GM23338 (cell line): Measurements from ENCODE around the gene ZNF385B. TPM values are rescaled to one million over a fixed set of nuclear protein-coding genes. Genes with fewer than 3 reads are reported as not detected.

ENCODE experiments used
- ATAC-seq: fragments of 200-7000 bp; cut with Tn5 transposase; 3 replicates; pipeline ENCODE4 v1.9.1; 2020
- DNase-seq: peaks from one replicate; pipeline ENCODE4 v3.0.0-alpha.2; 2015; ENCODE audit warnings: low spot score
- H2AFZ ChIP-seq: fragments of 200-600 bp; sonication (generic); 2 replicates; pipeline ENCODE4 v1.8.0; 2016; ENCODE audit warnings: antibody characterized with exemption, mild to moderate bottlenecking, moderate library complexity
- H3F3A ChIP-seq: fragments of 200-600 bp; sonication (generic); replicated peaks from 2 replicates; pipeline ENCODE4 v1.8.0; 2017; ENCODE audit warnings: antibody characterized with exemption, mixed run types, low read depth
- H3K27ac ChIP-seq: fragments of 200-600 bp; sonication (generic); 2 replicates; pipeline ENCODE4 v1.6.1; 2016; ENCODE audit warnings: low read depth
- H3K27me3 ChIP-seq: fragments of 200-600 bp; sonication (generic); 2 replicates; pipeline ENCODE4 v1.8.0; 2016; ENCODE audit warnings: mild to moderate bottlenecking, mixed run types, moderate library complexity; ENCODE audit not compliant: insufficient read depth
- H3K36me3 ChIP-seq: fragments of 200-600 bp; sonication (generic); 2 replicates; pipeline ENCODE4 v1.8.0; 2016; ENCODE audit warnings: mild to moderate bottlenecking; ENCODE audit not compliant: insufficient read depth
- H3K4me1 ChIP-seq: fragments of 200-600 bp; sonication (generic); 2 replicates; pipeline ENCODE4 v1.8.0; 2016; ENCODE audit warnings: mild to moderate bottlenecking, moderate library complexity; ENCODE audit not compliant: insufficient read depth
- H3K4me2 ChIP-seq: fragments of 200-600 bp; sonication (generic); 2 replicates; pipeline ENCODE4 v1.7.1; 2017; ENCODE audit warnings: mixed run types
- H3K4me3 ChIP-seq: fragments of 200-600 bp; sonication (generic); 2 replicates; pipeline ENCODE4 v1.6.1; 2016; ENCODE audit warnings: mixed run types
- H3K79me2 ChIP-seq: fragments of 200-600 bp; sonication (generic); replicated peaks from 2 replicates; pipeline ENCODE4 v1.8.0; 2017; ENCODE audit warnings: mild to moderate bottlenecking; ENCODE audit not compliant: insufficient read depth
- H3K9me2 ChIP-seq: fragments of 200-600 bp; sonication (generic); 2 replicates; pipeline ENCODE4 v1.8.0; 2017; ENCODE audit not compliant: insufficient read depth
- H4K20me1 ChIP-seq: fragments of 200-600 bp; sonication (generic); replicated peaks from 2 replicates; pipeline ENCODE4 v1.8.0; 2017; ENCODE audit warnings: mild to moderate bottlenecking; ENCODE audit not compliant: insufficient read depth
- H3K27ac Mint-ChIP-seq: 2 replicates; pipeline ENCODE4 v1.8.0; 2020; ENCODE audit warnings: inconsistent platforms, mild to moderate bottlenecking, moderate library complexity, mixed read lengths
- H3K27me3 Mint-ChIP-seq: 3 replicates; pipeline ENCODE4 v1.8.0; 2022; ENCODE audit warnings: low read depth, mild to moderate bottlenecking, moderate library complexity, mixed read lengths, inconsistent platforms; ENCODE audit not compliant: insufficient read depth, poor library complexity
- H3K36me3 Mint-ChIP-seq: 3 replicates; pipeline ENCODE4 v1.8.0; 2021; ENCODE audit warnings: low read depth, mild to moderate bottlenecking, inconsistent platforms, moderate library complexity, mixed read lengths
- H3K4me1 Mint-ChIP-seq: 3 replicates; pipeline ENCODE4 v1.8.0; 2020; ENCODE audit warnings: mild to moderate bottlenecking, inconsistent platforms, mixed read lengths
- H3K4me3 Mint-ChIP-seq: 3 replicates; pipeline ENCODE4 v1.8.0; 2021; ENCODE audit warnings: moderate library complexity, mild to moderate bottlenecking, inconsistent platforms, mixed read lengths
- H3K9me3 Mint-ChIP-seq: 3 replicates; pipeline ENCODE4 v1.8.0; 2020; ENCODE audit warnings: moderate library complexity, mild to moderate bottlenecking, inconsistent platforms, mixed read lengths
- CREB1 ChIP-seq: fragments of 250-450 bp; sonication (Bioruptor Pico); IDR thresholded peaks from 2 replicates; pipeline ENCODE4 v1.5.0; 2020; ENCODE audit warnings: low read depth, mild to moderate bottlenecking, moderate library complexity
- CTCF ChIP-seq, 2 experiments: fragments of 200-600 bp in 1 of 2; sonication (generic) in 1 of 2; conservative IDR thresholded peaks; 2 replicates each; pipeline versions ENCODE4 v1.5.1 to v1.6.1; 2016 to 2017; ENCODE audit warnings: antibody characterized with exemption in 2 of 2, low read depth in 2 of 2, mild to moderate bottlenecking in 2 of 2, moderate library complexity in 1 of 2
- ETS1 ChIP-seq: IDR thresholded peaks from 2 replicates; pipeline ENCODE4 v1.6.1; 2016; ENCODE audit warnings: antibody characterized with exemption
- EZH2 ChIP-seq: fragments of 200-600 bp; sonication (generic); IDR thresholded peaks from one replicate; pipeline ENCODE4 v1.8.0; 2017; ENCODE audit warnings: antibody characterized with exemption, mild to moderate bottlenecking, low read depth; ENCODE audit not compliant: unreplicated experiment
- EZH2phosphoT487 ChIP-seq: fragments of 200-600 bp; sonication (generic); IDR thresholded peaks from one replicate; pipeline ENCODE4 v1.8.1; 2018; ENCODE audit warnings: antibody characterized with exemption; ENCODE audit not compliant: unreplicated experiment
- JUNB ChIP-seq: IDR thresholded peaks from one replicate; pipeline ENCODE4 v1.6.1; 2016; ENCODE audit warnings: antibody characterized with exemption; ENCODE audit not compliant: unreplicated experiment
- POLR2AphosphoS5 ChIP-seq: IDR thresholded peaks from 2 replicates; pipeline ENCODE4 v1.6.1; 2016; ENCODE audit warnings: antibody characterized with exemption, low read depth
- REST ChIP-seq: IDR thresholded peaks from one replicate; pipeline ENCODE4 v1.6.1; 2018; ENCODE audit warnings: antibody characterized with exemption; ENCODE audit not compliant: unreplicated experiment
- STAT1 ChIP-seq: IDR thresholded peaks from one replicate; pipeline ENCODE4 v1.6.1; 2016; ENCODE audit warnings: antibody characterized with exemption; ENCODE audit not compliant: unreplicated experiment
- ZNF114 ChIP-seq: fragments of 250-450 bp; sonication (Bioruptor Pico); IDR thresholded peaks from 2 replicates; pipeline ENCODE4 v1.5.0; 2020; ENCODE audit warnings: mild to moderate bottlenecking, moderate library complexity
- ZNF331 ChIP-seq: fragments of 250-450 bp; sonication (Bioruptor Pico); IDR thresholded peaks from 2 replicates; pipeline ENCODE4 v1.5.0; 2020; ENCODE audit warnings: low read depth, mild to moderate bottlenecking, moderate library complexity
- ZNF462 ChIP-seq: fragments of 250-450 bp; sonication (Bioruptor Pico); IDR thresholded peaks from 2 replicates; pipeline ENCODE4 v1.5.0; 2020; ENCODE audit warnings: mild to moderate bottlenecking, moderate library complexity
- polyA plus RNA-seq: library from polyadenylated mRNA; unstranded; fragments of >200 nt; fragmentation: Nextera tagmentation; extraction: Ambion mirVana; gene quantifications from 2 replicates; pipeline ENCODE4 v1.2.1, GENCODE V29; 2016
- total RNA-seq: library from RNA; depleted of rRNA; stranded (reverse); fragments of >200 nt; shearing (Covaris generic); gene quantifications from 2 replicates; pipeline ENCODE4 v1.2.3, GENCODE V29; 2014

Gene ZNF385B
- total and polyA plus RNA-seq, 2 experiments from 2014 or later = 1.5 to 4.6 TPM

- H3K36me3 ChIP-seq = no peaks in the 10 kb centered on the region
- Mint-ChIP-seq H3K36me3 (no peaks in the 10 kb centered on the region), H3K4me1 (peaks cover 3% of the 10 kb centered on the region; the same call in 1 of the 3 replicates), H3K27me3 (no peaks in the 10 kb centered on the region), H3K9me3 (no peaks in the 10 kb centered on the region), H3K27ac (no peak overlapping the region), H3K4me3 (no peak overlapping the region)
- no peaks in the 10 kb centered on the region for H3K79me2 ChIP-seq
- DNase-seq (no peak), ATAC-seq (no peak)
- H3K4me2 ChIP-seq = no peak overlapping the region
- no peaks in the 10 kb centered on the region for H3K27me3 ChIP-seq
- H3K4me3 ChIP-seq = no peak overlapping the region
- H4K20me1 ChIP-seq = no peaks in the 10 kb centered on the region
- no peak for TF ChIP-seq CREB1
- no peak for TF ChIP-seq REST
- TF ChIP-seq ZNF462 (CRISPR knock-in tag) = no peak
- TF ChIP-seq ZNF114 (CRISPR knock-in tag) = no peak
- no peak for TF ChIP-seq ZNF331
- TF ChIP-seq EZH2phosphoT487 = no peak
- no peak for TF ChIP-seq ETS1
- TF ChIP-seq EZH2 = no peak
- TF ChIP-seq POLR2AphosphoS5 = no peak
- no peak for TF ChIP-seq CTCF (conservative IDR thresholded peaks at IDR 0.05; ENCODE audit: low read depth in 2 of 2)
- TF ChIP-seq STAT1 = no peak
- no peak for TF ChIP-seq JUNB
- 0 out of 2 replicates have a peak, but pooled peaks cover 3% of the 10 kb centered on the region for H3K4me1 ChIP-seq
- no peak overlapping the region for H2AFZ ChIP-seq
- no peaks in the 10 kb centered on the region for H3F3A ChIP-seq
- H3K9me2 ChIP-seq = no peaks in the 10 kb centered on the region
- H3K27ac ChIP-seq = no peak overlapping the region
Measured at GRCh38 chr2:179695486-179695885, 165.9 kb downstream of the ZNF385B start.
